GM19099 (cell line): Measurements from ENCODE around the gene RAPGEF4.

Experiments
- POLR2A ChIP-seq: IDR thresholded peaks from 3 replicates; pipeline ENCODE4 v1.6.1; 2011; ENCODE audit warnings: low read depth; ENCODE audit not compliant: insufficient read length; ENCODE audit errors: extremely low read depth

The RAPGEF4 gene

DNA sequence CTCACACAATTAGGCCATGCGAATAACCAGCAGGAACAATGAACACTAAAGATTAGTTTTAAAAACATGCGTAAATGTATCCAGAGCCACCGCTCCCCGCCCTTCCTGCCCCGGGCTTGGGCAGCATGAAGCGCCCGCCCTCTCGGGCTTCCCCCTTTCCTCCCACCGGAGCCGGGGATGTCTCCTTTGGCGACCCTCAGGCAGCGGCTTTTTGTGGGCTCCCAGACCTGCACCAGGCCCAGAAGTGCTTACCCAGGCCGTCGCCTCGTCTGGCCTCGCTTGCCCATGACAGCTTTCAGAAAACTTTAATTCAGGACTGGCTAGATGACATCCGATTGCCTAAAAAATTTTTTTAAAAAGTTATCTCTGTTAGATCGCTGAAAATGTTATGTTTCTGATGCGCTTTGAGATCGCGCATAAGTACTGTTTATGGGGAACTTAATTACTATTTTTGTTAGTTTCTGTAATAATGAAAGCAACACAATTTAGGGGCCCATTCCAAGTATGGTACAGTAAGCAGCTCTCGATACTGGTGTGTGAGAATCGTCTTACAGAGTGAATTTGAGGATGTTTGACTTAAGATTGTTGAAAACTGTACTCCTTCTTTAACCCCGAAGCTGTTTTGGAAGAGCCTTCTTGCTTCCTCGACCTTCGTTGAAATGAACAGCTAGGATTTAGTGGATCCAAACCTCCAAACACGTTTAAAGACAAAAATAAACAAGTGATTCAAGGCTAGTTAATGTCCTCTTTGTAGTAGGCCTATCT is 341.1 kb downstream of the RAPGEF4 start:
- no peak for TF ChIP-seq POLR2A

DNA sequence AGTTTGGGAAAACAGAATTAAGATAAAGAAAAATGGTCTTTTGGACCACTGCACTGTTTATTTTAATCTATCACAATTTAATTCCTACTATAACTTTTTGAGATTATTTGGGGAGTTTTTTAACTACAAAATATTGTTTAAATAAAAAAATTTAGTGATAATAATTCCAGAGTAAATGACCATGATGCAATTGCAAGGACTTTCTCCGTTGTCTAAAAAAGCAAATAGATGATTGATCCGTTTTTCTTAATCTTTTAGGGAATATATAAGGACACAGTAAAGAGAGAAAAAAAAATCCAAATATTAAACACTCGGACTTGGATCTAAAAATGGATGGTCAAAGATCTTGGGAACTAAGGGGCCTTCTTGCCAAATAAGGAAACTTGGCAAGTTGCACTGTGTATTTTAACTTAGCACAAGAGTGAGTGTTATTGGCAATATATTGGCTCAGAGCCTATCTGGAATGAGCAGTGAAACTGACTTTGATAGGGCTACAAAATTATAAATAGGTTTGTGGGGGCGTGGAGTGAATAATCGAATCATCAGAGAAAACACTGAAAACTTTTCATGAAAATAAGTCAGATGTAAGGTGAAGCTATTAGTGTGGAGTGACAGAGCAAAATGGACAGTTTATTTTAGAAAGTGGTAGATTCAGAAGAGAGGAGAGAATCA is 342.0 kb downstream of the RAPGEF4 start:
- no peak for TF ChIP-seq POLR2A

DNA sequence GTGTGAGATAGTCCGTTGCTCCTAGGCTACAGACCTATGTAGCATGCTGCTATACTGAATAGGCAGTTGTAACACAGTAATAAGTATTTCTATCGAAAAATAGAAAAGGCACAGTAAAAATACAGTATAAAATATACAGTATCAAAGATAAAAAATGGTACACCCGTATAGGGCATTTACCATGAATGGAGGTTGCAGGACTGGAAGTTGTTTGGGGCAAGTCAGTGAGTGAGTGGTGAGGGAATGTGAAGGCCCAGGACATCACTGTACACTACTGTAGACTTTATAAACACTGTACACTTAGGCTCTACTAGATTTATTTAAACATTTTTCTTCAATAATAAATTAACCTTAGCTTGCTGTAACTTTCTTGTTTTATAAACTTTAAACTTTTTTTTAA is 343.5 kb downstream of the RAPGEF4 start:
- no peak for TF ChIP-seq POLR2A

DNA sequence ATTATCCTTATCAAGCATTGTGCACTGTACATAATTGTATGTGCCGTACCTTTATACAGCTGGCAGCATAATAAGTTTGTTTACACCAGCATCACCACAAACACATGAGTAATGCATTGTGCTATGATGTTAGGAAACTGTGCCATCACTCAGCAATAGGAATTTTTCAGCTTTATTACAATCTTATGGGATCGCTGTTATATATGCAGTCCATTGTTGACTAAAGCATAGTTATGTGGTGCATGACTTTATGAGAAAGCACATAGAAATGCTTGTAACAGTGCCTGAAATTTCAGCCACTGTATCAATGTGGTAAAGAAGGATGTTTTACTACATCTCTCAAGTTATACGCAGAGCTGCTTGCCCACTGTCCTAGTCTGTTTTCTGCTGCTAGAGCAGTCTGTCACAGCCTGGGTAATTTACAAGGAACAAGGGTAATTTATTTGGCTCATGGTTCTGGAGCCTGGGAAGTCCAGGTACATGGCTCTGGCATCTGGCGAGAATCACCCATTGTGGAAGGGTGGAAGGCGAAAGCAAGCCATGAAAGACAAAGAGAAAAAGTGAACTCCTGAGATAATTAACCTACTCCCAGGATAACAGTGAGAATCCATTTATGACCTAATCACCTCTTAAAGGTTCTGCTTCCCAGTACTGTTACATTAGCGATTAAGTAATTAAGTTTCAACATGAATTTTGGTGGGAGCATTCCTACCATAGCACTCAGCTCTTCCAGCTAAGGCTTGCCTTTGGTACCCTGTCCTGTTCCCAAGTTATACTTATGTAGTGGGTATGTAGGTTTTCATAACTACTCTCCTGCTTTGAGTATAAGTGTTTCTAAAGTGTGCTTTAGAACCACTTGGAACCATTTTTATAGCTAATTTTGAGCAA is 344.6 kb downstream of the RAPGEF4 start:
- TF ChIP-seq POLR2A: no peak

DNA sequence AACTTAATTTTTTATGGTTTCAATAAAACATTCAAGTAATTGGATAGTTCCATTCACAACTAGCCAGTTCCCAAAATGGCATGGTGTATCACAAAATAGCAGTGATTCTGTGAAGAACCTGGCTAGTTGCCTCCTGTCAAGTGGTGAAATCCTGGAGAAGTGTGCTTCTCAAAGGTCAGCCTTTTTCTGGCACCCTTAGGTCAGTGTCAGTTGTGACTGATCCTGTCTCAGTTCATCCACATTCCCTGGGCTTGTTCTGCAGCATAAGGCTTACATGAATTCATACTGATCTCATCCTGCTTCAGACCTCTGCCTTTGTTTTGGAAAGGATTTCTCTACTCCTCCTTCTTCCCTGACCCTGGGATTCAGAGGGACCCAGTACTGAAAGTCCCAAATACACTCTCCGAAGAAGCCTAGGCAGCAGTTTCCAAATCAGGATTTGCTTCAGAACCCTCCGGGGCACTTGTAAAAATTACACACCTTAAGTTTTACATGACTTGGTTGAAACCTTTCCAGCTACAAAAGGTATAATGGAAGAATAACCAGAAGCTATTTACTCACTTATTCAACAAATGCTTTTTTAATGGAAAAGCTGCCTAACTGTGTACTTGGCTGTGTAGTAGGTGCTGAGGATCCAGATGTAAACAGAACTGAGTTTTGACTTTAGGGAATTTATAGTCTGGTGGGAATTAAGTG is 351.0 kb downstream of the RAPGEF4 start:
- no peak for TF ChIP-seq POLR2A

DNA sequence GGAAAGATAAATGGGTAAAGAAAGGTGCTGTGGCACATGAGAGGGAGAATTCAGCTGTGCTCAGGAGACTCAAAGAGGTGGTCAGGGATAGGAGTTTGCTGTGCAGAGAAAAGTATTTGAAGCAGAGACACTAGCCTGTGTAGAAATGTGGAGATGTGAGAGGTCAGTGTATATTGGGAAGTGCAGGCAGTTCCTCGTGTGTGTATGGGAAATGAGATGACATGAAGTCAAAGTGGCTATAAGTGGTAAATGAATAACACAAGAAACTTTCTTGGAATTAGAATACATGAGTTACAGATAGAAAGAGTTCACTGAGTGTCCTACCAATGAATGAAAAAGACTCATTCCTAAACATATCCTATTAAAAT is 351.6 kb downstream of the RAPGEF4 start:
- TF ChIP-seq POLR2A: no peak

DNA sequence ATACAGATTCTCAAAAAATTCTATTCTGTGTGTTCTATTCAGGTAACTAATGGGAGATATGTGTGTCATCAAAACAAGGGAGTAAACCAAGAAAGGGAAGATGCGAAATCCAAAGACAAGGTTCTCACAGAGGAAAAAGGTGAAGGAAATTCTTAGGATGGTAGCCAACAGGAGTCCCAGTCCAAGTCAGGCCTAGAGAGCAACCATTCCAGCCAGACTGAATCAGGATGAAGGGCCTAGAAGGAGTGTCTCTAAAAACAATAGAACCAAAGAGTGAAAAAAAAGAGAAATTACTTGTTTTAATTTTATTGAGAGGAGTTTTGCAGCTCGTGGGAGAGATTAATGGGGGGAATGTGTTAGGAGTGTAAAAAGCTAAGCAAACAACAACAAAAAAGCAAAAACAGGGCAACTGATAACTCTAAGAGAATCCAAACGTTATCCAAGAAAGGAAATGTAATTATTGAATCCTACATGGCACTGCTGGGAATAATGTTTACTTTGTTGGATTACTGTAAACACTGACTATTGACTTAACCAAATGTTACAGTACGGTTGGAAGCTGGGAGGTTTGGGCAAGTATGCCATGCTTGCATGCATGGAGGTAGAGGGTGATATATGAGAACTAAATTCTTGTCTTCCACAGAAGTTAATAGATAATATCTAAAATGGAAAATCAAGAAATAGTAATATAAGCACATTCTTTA is 352.3 kb downstream of the RAPGEF4 start:
- no peak for TF ChIP-seq POLR2A

DNA sequence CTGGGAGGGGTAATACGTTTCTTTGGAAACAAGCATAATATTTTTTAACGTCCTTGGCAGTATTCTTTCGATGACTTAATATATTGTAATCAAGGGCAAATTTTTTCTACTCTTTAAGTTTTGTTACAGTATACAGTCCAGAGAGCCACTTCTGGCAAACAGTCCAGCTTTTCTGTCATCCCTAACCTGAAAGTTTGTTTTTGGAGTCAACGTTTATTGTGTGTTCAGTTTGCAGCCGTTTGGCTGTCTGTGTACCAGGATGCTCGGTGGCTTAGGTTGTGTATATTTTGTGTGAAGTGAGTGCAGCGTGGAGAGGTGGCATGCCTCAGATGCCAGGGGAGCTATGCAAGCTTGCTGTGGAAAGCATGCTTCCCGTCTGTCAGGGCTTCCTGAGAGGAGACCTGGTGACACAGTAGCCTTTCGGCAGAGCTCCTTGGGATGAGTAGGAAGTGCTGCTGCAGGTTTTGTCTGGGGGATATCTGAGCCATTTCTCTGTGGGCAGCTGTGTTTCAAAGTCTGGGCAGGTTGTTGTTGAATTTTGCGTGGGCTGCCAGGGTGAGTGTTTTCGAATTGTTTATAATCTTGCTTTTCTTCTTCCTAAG is 354.7 kb downstream of the RAPGEF4 start:
- TF ChIP-seq POLR2A: no peak

DNA sequence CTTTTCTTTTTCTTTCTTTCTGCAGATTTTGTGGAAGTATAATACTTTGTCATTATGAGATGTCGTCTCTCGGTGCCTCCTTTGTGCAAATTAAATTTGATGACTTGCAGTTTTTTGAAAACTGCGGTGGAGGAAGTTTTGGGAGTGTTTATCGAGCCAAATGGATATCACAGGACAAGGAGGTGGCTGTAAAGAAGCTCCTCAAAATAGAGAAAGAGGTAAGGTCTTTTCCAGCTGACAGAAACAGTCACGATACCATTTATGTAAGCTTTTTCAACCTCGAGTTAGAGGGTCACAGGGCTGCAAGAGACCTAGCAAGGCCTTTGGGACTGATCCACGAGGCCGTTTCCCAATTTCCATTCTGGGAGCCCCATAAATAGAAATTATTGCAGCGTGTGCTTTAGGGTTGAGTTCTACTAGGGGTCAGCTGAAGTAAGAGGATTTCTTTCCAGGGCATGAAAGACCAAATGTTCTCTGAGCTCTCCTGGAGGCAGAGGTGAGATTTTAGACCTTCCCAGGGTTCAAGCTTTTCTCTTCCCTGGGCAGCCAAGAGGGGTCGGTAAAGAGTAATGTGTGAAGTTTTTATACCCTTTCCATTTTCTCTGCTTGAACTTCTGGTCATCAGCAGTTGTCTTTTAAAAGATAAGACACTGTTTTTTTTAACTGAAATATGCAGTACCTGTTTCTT is 355.5 kb downstream of the RAPGEF4 start:
- TF ChIP-seq POLR2A: no peak

DNA sequence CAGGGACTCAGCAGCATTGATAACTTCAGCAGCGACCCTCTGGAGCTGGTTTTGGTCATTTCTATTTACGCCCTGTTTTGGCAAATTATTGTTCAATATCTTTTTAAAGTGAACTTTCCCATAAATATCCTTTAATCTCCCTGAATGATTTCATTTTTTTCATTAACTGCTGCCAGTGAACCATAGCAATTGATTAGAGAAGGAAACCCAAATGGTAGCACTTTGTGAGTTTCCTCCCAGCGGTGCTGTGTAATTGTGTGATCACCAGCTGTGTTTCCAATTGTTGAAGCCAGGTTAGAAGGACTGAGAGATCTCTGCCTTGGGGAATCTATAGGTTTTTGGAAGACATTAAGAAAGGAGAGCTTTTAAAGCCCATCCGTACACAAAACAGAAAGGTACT is 356.3 kb downstream of the RAPGEF4 start:
- no peak for TF ChIP-seq POLR2A

DNA sequence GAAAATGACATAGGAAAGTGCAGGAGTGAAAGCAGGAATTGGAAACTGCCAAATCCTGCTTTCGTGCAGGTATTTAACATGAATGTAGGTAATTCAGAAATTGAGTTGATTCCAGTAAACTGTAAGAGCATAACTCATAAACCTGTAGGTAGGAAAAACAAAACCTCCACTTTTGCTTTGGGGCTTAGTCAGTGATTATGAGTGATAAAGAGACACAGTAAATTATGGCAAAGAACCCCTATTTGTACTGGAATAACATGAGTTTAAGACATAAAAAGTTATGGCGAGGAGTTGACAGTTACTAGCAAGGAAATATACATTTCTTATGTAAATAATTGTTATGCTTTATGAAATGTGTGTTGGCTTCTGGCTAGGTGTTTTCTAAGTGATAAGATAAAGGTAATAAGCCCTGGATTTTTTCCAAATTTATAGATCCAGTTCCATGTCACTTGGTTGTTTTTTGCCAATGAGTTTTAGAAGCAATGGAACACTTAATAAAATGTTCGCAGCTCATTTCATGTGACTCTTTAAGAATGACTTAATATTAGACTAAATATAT is 357.3 kb downstream of the RAPGEF4 start:
- TF ChIP-seq POLR2A: no peak

DNA sequence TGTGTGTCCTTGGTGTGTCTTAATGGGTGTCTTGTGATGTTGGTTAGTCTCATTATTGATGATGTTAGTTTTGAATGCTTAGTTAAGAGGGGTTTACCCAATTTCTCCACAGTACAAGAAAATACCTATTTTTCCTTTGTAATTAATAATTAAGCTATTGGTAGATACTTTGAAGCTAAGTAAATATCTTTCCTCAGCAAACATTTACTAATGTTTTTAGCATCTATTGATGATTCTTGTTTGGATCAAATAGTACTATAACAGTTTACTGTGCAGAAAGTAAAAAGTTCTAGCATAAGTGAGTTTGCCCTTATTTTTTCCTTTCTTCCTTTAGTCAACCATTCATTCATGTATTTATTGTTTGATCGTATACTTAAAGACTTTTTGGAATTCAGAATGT is 359.1 kb downstream of the RAPGEF4 start:
- TF ChIP-seq POLR2A: no peak

DNA sequence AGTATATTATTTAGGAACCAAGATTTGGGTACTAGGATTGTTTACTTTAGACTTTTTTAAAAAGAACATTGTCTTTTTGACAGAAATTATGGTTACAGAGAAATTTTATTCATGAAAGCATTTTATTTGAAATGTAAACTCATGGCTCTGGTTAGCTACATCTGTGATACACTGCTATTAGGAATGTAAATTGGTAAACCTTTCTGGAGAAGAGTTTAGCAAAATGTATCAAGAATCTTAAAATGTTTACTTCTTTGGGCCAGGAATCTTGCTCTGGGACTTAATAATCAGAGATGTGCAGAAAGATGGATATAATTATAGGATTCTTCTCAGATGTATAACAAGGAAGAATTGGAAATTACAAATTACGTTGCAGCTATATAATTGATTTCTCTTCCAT is 359.7 kb downstream of the RAPGEF4 start:
- no peak for TF ChIP-seq POLR2A
